Measurements from ENCODE around the gene INSYN1. TPM values are rescaled to one million over a fixed set of nuclear protein-coding genes. Genes with fewer than 3 reads are reported as not detected.

Gene INSYN1
- total and polyA plus RNA-seq, 9 of the 15 experiments (the other 6 are each of a cell fraction or from before 2014, with no cell fraction given): not detected

- no peaks in the 10 kb centered on the region; the same call in 1 of the 2 replicates for H4K20me1 ChIP-seq (replicated peaks; ENCODE audit: control insufficient read depth, insufficient read depth, low read length)
- in situ Hi-C loops (cut with MboI) (no loop called here), intact Hi-C loops (cut with micrococcal nuclease) (no loop called here)
- POLR2A ChIA-PET: interaction anchor here (0.8 kb wide), 1 partner anchor 10 kb away, joined by 4 read pairs; no protein-coding TSS in a partner anchor
- H2AFZ ChIP-seq (ENCODE audit: low read depth, low read length): no peak overlapping the region
- no TSS peak for BruUV-seq (replicated peaks)
- H3K27ac ChIP-seq (ENCODE audit: extremely low read depth, low read depth, low read length): no peak overlapping the region
- FAIRE-seq: no peak
- DNase-seq (ENCODE audit: extremely low read depth in 1 of 4, low spot score in 3 of 4): no peak
- H3K4me1 ChIP-seq (replicated peaks in 1 of 2; ENCODE audit: control insufficient read depth in 2 of 2, insufficient read depth in 2 of 2, low read length in 2 of 2): peaks cover 11 to 27% of the 10 kb centered on the region in 2 experiments
- no peaks in the 10 kb centered on the region for H3K9me1 ChIP-seq (ENCODE audit: control insufficient read depth, insufficient read depth, low read length)
- no peaks in the 10 kb centered on the region for H3K79me2 ChIP-seq (ENCODE audit: control insufficient read depth, insufficient read depth, low read length)
- no peaks in the 10 kb centered on the region for H3K9me3 ChIP-seq (replicated peaks; ENCODE audit: control insufficient read depth, insufficient read depth, low read depth, low read length)
- H3K4me2 ChIP-seq (ENCODE audit: insufficient read depth, low read length): no peak overlapping the region
- ATAC-seq: no peak
- CTCF ChIA-PET (ENCODE audit: low intra/inter-chr PET ratio): no interaction called here
- no peaks in the 10 kb centered on the region for H3K36me3 ChIP-seq (ENCODE audit: control insufficient read depth, insufficient read depth, low read length)
- TF ChIP-seq POLR3A (IDR thresholded peaks at IDR 0.05; ENCODE audit: borderline replicate concordance, extremely low read depth, insufficient read depth, insufficient read length) (no peak), POLR3G (IDR thresholded peaks at IDR 0.05; ENCODE audit: extremely low read depth, insufficient read length, insufficient replicate concordance) (no peak), ZNF766 (CRISPR knock-in tag; conservative IDR thresholded peaks at IDR 0.05) (no peak)
- TF ChIP-seq, protein P1, sequence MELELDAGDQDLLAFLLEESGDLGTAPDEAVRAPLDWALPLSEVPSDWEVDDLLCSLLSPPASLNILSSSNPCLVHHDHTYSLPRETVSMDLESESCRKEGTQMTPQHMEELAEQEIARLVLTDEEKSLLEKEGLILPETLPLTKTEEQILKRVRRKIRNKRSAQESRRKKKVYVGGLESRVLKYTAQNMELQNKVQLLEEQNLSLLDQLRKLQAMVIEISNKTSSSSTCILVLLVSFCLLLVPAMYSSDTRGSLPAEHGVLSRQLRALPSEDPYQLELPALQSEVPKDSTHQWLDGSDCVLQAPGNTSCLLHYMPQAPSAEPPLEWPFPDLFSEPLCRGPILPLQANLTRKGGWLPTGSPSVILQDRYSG (tag; conservative IDR thresholded peaks at IDR 0.05; ENCODE audit: low read depth): no peak
- no peak overlapping the region for H3K9ac ChIP-seq (ENCODE audit: insufficient read depth in 1 of 2, low read depth in 2 of 2, low read length in 2 of 2)
- H3K27me3 ChIP-seq (ENCODE audit: control insufficient read depth in 2 of 2, insufficient read depth in 2 of 2, low read length in 2 of 2): peaks cover 3 to 20% of the 10 kb centered on the region in 2 experiments; a peak in 4 of 5 replicates
- no peak overlapping the region for H3K4me3 ChIP-seq
These were observed 24.6 kb upstream of the INSYN1 start for GRCh38 chr15:73777741-73778140.

GRCh38 chr15:73773428-73773827 is 20.3 kb upstream of the INSYN1 start:
- Histone ChIP-seq H3K36me3 (ENCODE audit: control insufficient read depth, insufficient read depth, low read length) (no peaks in the 10 kb centered on the region), H3K27me3 (ENCODE audit: control insufficient read depth in 2 of 2, insufficient read depth in 2 of 2, low read length in 2 of 2) (peaks cover 7 to 49% of the 10 kb centered on the region in 2 experiments), H3K9ac (ENCODE audit: insufficient read depth in 1 of 2, low read depth in 2 of 2, low read length in 2 of 2) (no peak overlapping the region), H3K4me1 (replicated peaks in 1 of 2; ENCODE audit: control insufficient read depth in 2 of 2, insufficient read depth in 2 of 2, low read length in 2 of 2) (peaks cover 5 to 9% of the 10 kb centered on the region in 2 experiments), H3K9me3 (replicated peaks; ENCODE audit: control insufficient read depth, insufficient read depth, low read depth, low read length) (no peaks in the 10 kb centered on the region), H2AFZ (ENCODE audit: low read depth, low read length) (no peak overlapping the region), H3K4me2 (ENCODE audit: insufficient read depth, low read length) (no peak overlapping the region), H3K9me1 (ENCODE audit: control insufficient read depth, insufficient read depth, low read length) (no peaks in the 10 kb centered on the region), H3K27ac (ENCODE audit: extremely low read depth, low read depth, low read length) (no peak overlapping the region), H4K20me1 (replicated peaks; ENCODE audit: control insufficient read depth, insufficient read depth, low read length) (no peaks in the 10 kb centered on the region; the same call in 1 of the 2 replicates), H3K79me2 (ENCODE audit: control insufficient read depth, insufficient read depth, low read length) (no peaks in the 10 kb centered on the region), H3K4me3 (no peak overlapping the region)
- intact Hi-C loops (cut with micrococcal nuclease): no loop called here
- no TSS peak for BruUV-seq (replicated peaks)
- 2% methylated on average over 5 of the region's 6 CpGs for WGBS (ENCODE audit: insufficient coverage, low coverage, missing lambda C conversion rate)
- CTCF ChIA-PET (ENCODE audit: low intra/inter-chr PET ratio): no interaction called here
- POLR2A ChIA-PET: interaction anchor here (0.6 kb wide), 1 partner anchor 24 kb away, joined by 3 read pairs; no protein-coding TSS in a partner anchor
- DNase-seq (ENCODE audit: extremely low read depth in 1 of 4, low spot score in 3 of 4) (no peak), FAIRE-seq (no peak), ATAC-seq (no peak)
- in situ Hi-C loops (cut with MboI): no loop called here
- no peak for TF ChIP-seq ZNF12 (CRISPR knock-in tag; IDR thresholded peaks at IDR 0.05)
- TF ChIP-seq ZNF184 (CRISPR knock-in tag; IDR thresholded peaks at IDR 0.05): no peak
- TF ChIP-seq SRSF7 (optimal IDR thresholded peaks at IDR 0.05; ENCODE audit: low read depth, low read length): no peak
- TF ChIP-seq LCOR (CRISPR knock-in tag; IDR thresholded peaks at IDR 0.05): no peak
- no peak for TF ChIP-seq ZNF232 (CRISPR knock-in tag; IDR thresholded peaks at IDR 0.05)
- TF ChIP-seq EP400 (IDR thresholded peaks at IDR 0.05): no peak
- TF ChIP-seq ETV5 (CRISPR knock-in tag; IDR thresholded peaks at IDR 0.05; ENCODE audit: low read depth): no peak
- TF ChIP-seq, protein P2, sequence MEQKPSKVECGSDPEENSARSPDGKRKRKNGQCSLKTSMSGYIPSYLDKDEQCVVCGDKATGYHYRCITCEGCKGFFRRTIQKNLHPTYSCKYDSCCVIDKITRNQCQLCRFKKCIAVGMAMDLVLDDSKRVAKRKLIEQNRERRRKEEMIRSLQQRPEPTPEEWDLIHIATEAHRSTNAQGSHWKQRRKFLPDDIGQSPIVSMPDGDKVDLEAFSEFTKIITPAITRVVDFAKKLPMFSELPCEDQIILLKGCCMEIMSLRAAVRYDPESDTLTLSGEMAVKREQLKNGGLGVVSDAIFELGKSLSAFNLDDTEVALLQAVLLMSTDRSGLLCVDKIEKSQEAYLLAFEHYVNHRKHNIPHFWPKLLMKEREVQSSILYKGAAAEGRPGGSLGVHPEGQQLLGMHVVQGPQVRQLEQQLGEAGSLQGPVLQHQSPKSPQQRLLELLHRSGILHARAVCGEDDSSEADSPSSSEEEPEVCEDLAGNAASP (IDR thresholded peaks at IDR 0.05): no peak
- TF ChIP-seq, protein P3, sequence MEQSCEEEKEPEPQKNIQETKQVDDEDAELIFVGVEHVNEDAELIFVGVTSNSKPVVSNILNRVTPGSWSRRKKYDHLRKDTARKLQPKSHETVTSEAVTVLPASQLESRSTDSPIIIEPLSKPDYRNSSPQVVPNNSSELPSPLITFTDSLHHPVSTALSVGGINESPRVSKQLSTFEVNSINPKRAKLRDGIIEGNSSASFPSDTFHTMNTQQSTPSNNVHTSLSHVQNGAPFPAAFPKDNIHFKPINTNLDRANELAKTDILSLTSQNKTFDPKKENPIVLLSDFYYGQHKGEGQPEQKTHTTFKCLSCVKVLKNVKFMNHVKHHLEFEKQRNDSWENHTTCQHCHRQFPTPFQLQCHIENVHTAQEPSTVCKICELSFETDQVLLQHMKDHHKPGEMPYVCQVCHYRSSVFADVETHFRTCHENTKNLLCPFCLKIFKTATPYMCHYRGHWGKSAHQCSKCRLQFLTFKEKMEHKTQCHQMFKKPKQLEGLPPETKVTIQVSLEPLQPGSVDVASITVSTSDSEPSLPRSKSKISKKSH (CRISPR knock-in tag; IDR thresholded peaks at IDR 0.05): no peak

All from K562 (cell line).